ENCODE measurements around the gene GUCY2D. TPM values are rescaled to one million over a fixed set of nuclear protein-coding genes. Genes with fewer than 3 reads are reported as not detected.

The GUCY2D gene
- total RNA-seq, 1 donor = not detected

Other genes with a start within 250 kb of the GUCY2D start
- 5.6 and 12.3 TPM in 2 replicates for gene KDM6B, start 168.4 kb upstream of the GUCY2D start, total RNA-seq
- 0.29 and 0.36 TPM in 2 replicates for gene TMEM88, start 147.5 kb upstream of the GUCY2D start, total RNA-seq
- 25.3 and 29.7 TPM in 2 replicates for gene NAA38, start 145.1 kb upstream of the GUCY2D start, total RNA-seq
- gene CYB5D1, start 144.6 kb upstream of the GUCY2D start, total RNA-seq = 8.3 and 10.5 TPM in 2 replicates
- gene CHD3, start 113.8 kb upstream of the GUCY2D start, total RNA-seq = 95.2 and 97.0 TPM in 2 replicates
- gene RNF227, start 86.3 kb upstream of the GUCY2D start, total RNA-seq = 2.4 and 3.6 TPM in 2 replicates
- gene KCNAB3, start 72.8 kb upstream of the GUCY2D start, total RNA-seq = under 0.01 and 0.29 TPM in 2 replicates
- 26.1 and 27.4 TPM in 2 replicates for gene TRAPPC1, start 70.7 kb upstream of the GUCY2D start, total RNA-seq
- gene CNTROB, start 70.4 kb upstream of the GUCY2D start, total RNA-seq = 20.6 and 21.5 TPM in 2 replicates
- under 0.01 TPM in 2 replicates for gene ALOX15B, start 36.4 kb downstream of the GUCY2D start, total RNA-seq
- not detected in 2 replicates for gene ALOX12B, start 85.1 kb downstream of the GUCY2D start, total RNA-seq
- gene ALOXE3, start 115.9 kb downstream of the GUCY2D start, total RNA-seq = not detected in 2 replicates
- not detected in 2 replicates for gene HES7, start 121.5 kb downstream of the GUCY2D start, total RNA-seq
- 11.2 and 16.6 TPM in 2 replicates for gene PER1, start 149.8 kb downstream of the GUCY2D start, total RNA-seq
- 5.3 and 5.4 TPM in 2 replicates for gene VAMP2, start 160.3 kb downstream of the GUCY2D start, total RNA-seq
- 8.3 and 8.8 TPM in 2 replicates for gene TMEM107, start 173.8 kb downstream of the GUCY2D start, total RNA-seq
- 9.4 and 11.5 TPM in 2 replicates for gene BORCS6, start 187.6 kb downstream of the GUCY2D start, total RNA-seq
- 3.6 and 4.7 TPM in 2 replicates for gene AURKB, start 208.0 kb downstream of the GUCY2D start, total RNA-seq
- gene CTC1, start 245.4 kb downstream of the GUCY2D start, total RNA-seq = 6.2 and 7.6 TPM in 2 replicates
- gene PFAS, start 246.7 kb downstream of the GUCY2D start, total RNA-seq = 14.1 and 18.8 TPM in 2 replicates